NCI-H1105 (cell line): ENCODE measurements around the gene PCCA.
A peak's percentile ranks its signal among the peaks of the same experiment; 100 is the strongest.
"Not testable (repeated sequence)": the region's sequence is repeated elsewhere in the genome, so short reads cannot be mapped to it uniquely, and the experiment has no call there.

Experiments used
- DNase-seq: peaks from one replicate; lab custom pipeline; 2025; lab: John Stamatoyannopoulos, UW

The PCCA gene

DNA sequence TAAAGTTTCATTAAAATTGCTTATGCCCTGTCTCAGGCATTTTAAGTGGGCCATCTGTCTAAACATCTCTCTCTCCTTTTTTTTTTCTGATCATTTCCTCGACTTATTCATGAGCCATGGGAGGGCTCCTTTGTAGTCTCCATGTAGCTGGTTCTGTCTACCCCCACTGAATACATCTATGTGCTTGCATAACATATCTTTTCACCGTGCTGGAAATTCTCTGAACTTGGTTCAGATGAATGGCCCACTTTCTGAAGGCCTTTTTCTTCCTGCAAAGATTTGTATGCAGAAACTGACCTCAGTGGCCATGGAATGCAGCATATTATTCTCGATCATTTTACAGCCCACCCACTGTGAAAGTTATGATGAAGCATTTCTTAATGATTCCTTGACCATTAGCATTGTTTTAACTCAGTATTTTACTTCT lies 274.4 kb downstream of the PCCA start:
- DNase-seq: no peak

DNA sequence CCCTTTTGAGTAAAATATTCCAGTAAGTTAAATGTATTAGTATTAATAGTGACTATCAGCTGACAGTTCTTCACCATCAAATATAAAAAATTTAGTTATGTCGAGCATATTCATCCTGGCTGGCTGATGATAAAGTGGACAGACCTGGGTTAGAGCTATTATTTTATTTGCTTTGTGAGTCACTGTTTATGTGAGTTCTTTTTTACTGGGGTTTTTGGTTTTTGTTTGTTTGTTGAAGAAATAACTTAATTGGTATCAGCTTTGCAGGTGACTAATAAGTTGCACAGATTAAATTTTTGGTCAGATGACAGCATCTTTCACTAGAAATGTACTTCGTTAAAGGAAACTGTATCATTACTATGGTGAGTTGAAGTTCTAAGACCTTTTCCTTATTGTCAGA lies 275.0 kb downstream of the PCCA start:
- no peak for DNase-seq

DNA sequence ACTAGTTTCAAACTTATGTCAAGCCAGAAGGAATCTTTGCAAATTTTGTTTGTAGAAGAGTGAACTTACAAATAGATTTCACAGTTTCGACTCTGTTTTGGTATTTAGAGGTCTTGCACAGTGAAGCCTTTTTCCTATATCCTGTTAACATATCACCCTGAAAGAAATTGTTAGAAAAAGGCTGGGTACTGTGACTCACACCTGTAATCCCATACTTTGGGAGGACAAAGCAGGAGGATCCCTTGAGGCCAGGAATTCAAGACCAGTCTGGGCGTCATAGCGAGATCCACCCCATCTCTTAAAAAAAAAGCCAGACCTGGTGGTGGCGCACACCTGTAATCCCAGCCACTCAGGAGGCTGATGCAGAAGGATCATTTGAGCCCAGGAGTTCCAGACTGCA lies 275.7 kb downstream of the PCCA start:
- no peak for DNase-seq

DNA sequence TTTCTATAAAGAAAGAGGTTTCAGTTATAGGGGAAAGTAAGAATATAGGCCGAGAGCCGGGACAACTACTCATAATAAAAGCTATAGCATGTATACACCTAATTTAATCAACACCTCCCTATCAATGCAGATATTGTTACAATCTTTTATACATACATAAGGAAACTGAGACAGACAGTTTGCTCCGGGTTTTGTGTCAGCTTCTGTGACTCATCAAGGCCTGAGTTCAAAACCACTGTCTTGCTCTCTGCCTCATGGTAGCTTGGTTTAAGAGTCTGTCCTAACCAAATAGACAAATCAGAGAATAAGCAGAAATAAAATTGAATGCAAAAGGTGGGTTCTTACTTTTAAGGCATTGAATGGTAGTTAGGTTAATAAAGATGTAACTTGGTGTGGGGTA lies 276.8 kb downstream of the PCCA start:
- DNase-seq: no peak

- DNase-seq: no peak
Measured at GRCh38 chr13:100378533-100378932, 289.6 kb downstream of the PCCA start.

DNA sequence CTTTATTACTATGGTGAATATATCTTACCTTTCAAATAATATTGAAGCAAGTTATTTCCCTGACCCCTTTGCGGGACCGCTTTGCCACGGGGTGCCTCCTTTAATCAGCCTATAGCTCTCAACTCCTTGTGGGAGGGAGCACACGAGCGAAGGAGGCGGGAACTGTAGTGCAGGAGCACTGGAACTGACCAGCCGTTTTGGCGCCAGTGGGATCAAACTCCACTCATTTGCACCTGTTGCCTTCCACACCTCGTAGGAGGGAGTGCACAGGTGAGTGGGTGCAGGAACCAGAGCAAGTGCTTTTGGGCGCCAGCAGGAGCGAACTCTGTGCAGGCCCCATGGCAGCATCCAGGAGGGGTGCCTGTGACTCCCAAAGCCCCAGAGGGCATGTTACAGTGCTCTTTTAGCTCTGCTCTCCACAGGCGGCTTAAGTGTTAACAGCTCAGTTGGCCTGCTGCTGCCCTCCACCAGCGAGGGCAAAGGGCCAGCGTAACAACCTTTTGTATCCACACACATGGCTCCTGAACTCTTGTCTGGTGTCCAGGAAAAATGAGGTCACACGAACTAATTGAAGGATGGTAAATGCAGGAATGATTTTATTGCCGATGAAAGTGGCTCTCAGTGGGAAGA lies 292.8 kb downstream of the PCCA start:
- DNase-seq: no peak

DNA sequence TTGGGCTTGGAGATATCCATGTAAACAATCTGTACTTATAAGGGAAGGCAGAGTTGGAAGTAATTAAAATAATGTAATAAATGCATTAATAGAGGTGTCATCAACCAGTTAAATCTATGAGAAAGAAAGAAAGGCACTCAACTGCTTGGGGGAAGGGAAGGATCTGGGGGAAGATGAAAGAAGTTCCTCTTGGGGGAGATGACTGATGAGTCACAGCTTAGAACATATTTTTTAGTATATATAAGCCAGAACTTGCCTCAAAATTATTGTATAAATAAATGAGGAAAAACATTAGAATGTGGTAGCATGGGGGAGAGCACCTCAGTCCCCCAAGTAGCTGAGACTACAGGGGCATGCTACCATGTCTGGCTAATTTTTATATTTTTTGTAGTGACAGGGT lies 293.9 kb downstream of the PCCA start:
- DNase-seq: no peak

GRCh38 chr13:100387416-100387815 lies 298.5 kb downstream of the PCCA start:
- no peak for DNase-seq

DNA sequence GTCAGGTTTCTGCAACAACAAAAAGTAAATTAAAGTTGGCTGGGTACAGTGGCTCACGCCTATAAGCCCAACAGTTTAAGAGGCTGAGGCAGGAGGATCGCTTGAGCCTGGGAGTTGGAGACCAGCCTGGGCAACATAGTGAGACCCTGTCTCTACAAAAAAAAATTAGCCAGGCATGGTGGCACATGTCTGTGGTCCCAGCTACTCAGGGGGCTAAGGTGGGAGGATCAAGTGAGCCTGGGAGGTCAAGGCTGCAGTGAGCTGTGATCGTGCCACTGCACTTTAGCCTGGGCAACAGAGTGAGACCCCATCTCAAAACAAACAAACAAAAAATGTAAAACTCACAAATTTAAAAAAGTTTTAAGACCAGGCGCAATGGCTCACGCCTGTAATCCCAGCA lies 299.3 kb downstream of the PCCA start:
- not testable (repeated sequence) for DNase-seq

DNA sequence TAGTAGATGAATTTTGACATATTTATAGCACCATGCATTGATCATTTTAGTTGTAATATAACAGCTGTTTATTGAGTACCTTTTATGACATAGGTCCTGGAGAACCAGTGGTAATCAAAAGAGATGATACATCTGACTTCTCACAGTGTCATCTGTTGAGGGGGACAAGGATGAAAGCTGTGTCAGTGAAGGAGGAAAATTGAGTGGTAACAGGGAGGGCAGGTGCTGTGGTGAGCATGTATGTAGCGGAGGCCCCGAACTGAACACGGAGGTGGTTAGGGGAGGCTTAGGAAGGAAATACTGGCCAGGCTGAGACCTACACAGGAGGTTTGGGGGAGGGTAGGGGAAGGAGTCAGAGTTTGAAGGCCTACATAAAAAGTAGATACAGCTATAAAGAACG lies 300.0 kb downstream of the PCCA start:
- DNase-seq: no peak

DNA sequence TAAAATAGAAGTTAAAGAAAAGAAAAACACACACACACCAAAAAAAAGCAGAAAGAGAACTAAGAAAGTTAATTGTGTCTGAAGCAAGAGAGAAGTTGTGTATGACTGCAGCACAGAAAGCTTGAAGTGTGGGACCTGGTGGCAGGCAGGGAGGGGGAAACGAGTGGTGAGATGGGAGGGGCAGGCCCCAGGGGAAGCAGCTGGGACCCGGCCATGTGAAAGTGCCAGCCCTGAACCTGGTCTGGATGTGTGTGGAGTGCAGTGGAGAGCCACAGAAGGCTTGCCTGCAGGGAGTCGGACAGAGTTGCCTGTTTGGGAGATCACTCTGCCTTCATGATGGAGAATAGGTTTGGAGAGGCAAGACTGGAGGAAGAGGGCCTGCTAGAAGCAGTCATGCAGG lies 300.7 kb downstream of the PCCA start:
- DNase-seq: no peak

DNA sequence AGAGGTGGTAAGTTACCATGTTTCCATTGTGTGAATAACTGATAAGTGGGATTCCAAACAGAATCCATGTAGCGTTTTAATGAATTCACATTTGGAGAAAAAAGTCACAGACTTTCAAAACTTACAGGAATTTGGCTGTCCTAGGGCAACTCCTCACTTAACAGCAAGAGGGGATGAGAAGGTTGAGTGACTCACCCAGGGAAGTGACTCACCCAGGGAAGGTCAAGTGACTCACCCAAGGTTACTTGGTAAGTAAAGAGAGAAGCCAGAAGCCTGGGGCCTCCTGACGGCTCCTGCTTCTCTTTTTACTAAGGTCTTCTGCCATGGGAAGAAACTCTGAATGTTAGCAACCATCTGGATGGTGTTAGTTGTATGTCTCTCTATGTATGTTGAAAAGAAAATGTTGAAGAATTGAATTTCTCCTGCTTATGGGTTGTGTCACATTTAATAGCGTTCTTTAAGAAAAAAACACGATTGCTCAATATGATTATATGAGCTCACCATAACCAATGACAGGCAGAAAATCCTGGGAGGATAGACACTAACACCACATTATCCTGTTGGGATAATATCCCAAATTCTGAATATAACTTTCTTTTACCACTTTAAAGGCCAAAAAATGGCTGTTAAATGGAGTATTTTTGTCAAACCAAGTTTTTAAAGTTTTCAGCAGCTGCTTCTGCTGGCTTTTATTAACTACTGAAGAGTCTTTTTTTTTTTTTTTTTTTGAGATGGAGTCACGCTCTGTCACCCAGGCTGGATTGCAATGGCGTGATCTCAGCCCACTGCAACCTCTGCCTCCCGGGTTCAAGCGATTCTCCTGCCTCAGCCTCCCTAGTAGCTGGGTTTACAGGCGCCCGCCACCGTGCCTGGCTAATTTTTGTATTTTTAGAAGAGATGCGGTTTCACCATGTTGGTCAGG lies 304.1 kb downstream of the PCCA start:
- no peak for DNase-seq

DNA sequence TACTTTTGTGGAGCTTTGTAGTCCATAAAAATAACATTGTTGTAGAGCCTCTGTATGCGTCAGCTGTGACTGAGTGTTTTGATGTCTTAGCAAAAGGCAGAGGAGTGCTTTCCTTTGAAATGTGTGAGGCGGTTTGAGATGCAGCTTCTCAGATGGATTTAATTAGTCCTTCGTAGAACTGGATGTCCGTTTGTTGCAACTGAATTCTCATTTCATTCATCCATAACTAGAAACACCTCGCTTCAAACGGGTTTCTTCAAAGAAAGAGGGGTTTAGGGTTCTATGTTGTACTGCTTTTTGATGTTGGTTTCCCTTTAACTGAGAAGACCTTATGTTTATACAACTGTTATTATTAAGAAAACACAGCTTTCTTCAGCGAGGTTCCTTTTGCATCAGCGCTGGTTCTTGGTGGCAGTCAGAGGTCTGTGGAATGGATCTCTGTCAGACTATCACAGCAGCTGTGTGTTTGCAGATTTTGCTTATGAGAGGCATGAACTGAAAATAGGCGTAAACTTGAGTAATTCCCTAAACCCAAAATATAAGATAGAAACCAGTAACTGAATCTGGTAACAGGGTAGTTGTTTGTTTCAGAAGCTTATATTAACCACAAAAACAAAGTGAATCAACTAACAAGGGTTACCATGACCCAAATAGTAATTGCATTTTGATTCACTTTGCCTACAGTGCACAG lies 305.3 kb downstream of the PCCA start:
- no peak for DNase-seq

DNA sequence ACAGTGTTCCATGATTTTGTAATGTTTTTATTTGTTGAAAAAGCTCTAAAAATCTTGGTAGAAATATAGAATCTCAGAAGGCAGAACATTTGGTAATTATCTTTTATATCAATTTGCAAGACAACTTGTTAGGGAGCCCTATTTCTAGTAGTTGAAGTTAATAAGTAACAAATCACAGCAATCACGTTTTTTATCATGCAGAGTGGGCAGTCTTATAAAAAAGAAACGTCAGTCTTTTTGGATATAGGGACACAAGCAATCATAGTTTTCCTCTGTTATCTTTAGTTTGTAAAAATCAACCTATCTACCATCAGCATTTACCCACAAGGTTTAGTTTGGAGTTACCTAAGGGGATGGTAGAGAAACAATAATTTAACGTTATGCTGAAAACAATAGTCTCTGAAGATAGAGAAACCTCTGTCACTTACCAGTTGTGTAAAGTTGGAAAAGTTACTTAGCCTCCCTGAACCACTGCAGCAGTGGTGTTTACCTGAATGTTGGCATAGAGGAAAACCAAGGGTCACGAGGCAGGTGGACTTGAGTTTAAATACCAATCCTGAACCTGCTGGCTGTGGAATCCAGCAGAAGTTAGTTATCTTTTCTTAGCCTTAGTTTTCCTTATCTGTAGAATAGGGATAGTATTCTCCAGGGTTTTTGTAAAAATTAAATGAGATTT lies 306.9 kb downstream of the PCCA start:
- DNase-seq: no peak

DNA sequence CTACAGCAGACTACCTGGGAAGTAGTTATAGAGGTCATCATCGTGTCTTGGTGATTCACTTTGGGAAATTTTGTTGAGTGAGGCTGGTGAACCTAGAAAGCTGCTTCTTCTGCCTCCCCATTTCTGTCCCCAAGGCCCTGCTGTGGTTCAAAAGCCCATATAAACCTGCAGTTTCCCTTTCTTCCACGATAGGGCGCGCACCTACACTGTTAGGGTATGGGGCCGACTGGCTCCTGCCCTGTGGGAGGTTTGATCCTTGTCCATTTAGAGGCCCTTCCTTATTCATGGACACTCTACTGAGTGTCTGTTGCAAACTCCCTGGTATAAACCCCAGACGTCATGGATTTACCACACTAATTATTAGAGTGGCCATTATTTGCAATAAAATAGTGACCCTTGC lies 307.9 kb downstream of the PCCA start:
- no peak for DNase-seq

- DNase-seq: no peak
Measured at GRCh38 chr13:100397627-100398026, 308.7 kb downstream of the PCCA start.

GRCh38 chr13:100398360-100398759 lies 309.5 kb downstream of the PCCA start:
- DNase-seq: no peak

DNA sequence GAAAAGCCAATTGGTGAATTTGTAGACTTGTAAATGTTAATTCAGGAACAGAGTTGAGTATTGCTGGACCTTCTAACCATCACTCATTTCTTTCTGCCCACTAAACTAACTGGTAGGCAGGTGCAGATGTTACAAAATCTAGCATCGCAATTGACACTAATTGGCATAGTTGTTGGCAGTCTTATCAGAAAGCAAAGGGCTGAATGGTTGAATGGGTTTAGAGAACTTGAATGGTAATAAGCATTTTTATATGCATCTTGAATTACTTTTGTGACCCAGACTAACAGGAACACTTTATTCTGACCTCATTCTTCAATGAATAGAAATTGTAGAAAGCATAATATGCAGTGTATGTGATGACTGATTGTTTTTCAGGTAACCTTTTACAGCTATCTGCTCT lies 310.6 kb downstream of the PCCA start:
- DNase-seq: peak; percentile 60

DNA sequence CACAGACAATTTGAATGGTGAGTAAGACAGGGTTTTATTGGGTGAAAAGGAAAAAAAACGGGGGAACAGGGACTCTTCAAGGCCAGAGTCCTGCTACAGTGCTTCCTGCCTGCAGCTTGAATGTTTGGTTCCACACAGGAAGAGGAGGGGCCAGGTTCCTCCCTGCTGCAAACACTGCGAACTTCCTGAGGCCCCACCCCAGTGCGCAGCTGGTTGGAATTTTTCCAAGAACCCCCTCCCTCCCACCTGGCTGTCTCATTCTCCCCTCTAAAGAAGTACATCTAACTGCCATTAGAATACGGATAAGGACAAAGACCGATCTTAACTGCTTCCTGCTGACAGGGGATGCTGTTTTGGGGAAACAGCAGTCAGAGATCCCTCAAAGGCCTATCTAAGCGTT lies 314.8 kb downstream of the PCCA start:
- no peak for DNase-seq

GRCh38 chr13:100409132-100409531 lies 320.2 kb downstream of the PCCA start:
- no peak for DNase-seq

- DNase-seq: no peak
Measured at GRCh38 chr13:100423375-100423774, 334.5 kb downstream of the PCCA start.

GRCh38 chr13:100428986-100429385 lies 340.1 kb downstream of the PCCA start:
- DNase-seq: no peak
